Choroid plexus epithelial cell (primary cell): ENCODE data around the gene PRKRA.
A peak's percentile ranks its signal among the peaks of the same experiment; 100 is the strongest.

Source experiments
- DNase-seq: peaks from one replicate; pipeline ENCODE4 v3.0.0-alpha.2; 2010; ENCODE audit warnings: low read depth
- H3K4me3 ChIP-seq: 2 replicates; pipeline ENCODE4 v1.5.1; 2011; ENCODE audit warnings: low read depth, mild to moderate bottlenecking, control low read depth, low read length, moderate library complexity
- CTCF ChIP-seq: conservative IDR thresholded peaks from 2 replicates; pipeline ENCODE4 v1.5.1; 2011; ENCODE audit warnings: low read depth, mild to moderate bottlenecking, control low read depth, inconsistent platforms, low read length, moderate library complexity

Gene PRKRA

GRCh38 chr2:178388287-178388686 is 62.7 kb downstream of the PRKRA start:
- DNase-seq = no peak
- no peak overlapping the region for H3K4me3 ChIP-seq
- TF ChIP-seq CTCF = no peak

GRCh38 chr2:178386986-178387597 is 63.9 kb downstream of the PRKRA start:
- DNase-seq = peak; percentile 11
- H3K4me3 ChIP-seq = no peak overlapping the region
- no peak for TF ChIP-seq CTCF

GRCh38 chr2:178385595-178386148 is 65.3 kb downstream of the PRKRA start:
- no peak for TF ChIP-seq CTCF
- H3K4me3 ChIP-seq = no peak overlapping the region
- no peak for DNase-seq

- H3K4me3 ChIP-seq = no peak overlapping the region
- DNase-seq = no peak
- no peak for TF ChIP-seq CTCF
Observed at GRCh38 chr2:178383718-178384117, 67.3 kb downstream of the PRKRA start.
